HG03064 (cell line): ENCODE data around the gene TMPRSS4.

Experiments
- ATAC-seq: cut with Tn5 transposase; IDR thresholded peaks from one replicate; pipeline ENCODE4 v1.9.1; 2021; ENCODE audit warnings: low read depth; ENCODE audit not compliant: unreplicated experiment

TMPRSS4 gene, protein sequence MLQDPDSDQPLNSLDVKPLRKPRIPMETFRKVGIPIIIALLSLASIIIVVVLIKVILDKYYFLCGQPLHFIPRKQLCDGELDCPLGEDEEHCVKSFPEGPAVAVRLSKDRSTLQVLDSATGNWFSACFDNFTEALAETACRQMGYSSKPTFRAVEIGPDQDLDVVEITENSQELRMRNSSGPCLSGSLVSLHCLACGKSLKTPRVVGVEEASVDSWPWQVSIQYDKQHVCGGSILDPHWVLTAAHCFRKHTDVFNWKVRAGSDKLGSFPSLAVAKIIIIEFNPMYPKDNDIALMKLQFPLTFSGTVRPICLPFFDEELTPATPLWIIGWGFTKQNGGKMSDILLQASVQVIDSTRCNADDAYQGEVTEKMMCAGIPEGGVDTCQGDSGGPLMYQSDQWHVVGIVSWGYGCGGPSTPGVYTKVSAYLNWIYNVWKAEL

DNA sequence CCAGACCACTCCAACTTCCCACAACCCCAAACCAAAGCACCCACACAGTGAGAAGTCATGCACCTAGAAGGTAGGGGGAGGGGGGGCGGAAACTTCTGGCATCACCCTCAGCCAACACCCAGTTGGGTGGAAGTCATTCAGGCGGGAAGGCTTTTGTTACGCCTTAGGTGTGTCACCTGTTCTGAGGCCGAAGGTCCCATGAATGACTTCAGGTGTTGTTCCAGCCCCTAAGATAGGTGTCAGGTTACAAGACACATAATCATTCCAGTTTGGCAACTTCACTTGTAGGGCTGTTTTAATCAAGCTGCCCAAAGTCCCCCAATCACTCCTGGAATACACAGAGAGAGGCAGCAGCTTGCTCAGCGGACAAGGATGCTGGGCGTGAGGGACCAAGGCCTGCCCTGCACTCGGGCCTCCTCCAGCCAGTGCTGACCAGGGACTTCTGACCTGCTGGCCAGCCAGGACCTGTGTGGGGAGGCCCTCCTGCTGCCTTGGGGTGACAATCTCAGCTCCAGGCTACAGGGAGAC, at the start of gene TMPRSS4:
Gene TMPRSS4, plus strand, starts transcription at position 325 of the 528 bp plus-strand sequence. CDS start 225 bp downstream, outside the sequence.
- no peak for ATAC-seq

DNA sequence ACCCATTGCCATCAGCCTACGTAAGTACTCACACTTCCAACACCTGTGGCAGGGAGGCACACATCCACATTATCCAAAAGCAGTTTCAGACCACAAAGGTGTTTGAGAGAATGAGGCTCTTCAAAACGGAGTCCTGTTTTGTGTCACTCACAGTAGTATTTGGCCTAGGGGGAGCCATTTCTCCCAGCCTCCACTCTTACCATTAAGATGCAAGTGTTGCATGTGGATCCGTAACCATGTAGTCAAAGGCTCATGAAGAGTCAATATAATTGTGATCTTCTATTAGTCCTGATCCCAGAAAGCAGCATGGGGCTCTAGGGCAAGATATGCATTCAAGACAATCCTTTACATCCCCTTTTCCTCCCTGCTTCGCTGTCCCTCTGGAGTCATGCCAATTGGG, 49.2 kb upstream of the TMPRSS4 start:
- no peak for ATAC-seq

DNA sequence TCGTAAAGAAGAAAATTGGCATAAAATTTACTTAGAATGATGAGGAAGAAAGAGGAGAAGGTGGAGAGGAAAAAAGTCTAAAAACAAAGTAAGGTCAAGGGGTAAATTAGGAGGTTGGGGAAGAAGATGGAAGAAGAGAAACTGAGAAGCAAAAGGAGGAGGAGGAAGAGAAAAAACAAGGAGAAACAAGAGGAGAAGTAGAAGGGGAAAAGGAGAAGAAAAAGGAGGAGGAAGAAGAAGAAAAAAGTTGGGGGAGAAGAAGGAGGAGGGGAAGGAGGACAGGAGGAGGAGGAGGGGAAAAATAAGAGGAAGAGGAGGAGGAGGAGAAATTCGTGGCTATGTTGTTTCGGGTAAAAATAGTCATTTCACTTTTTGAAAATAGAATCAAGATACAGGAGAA, 48.3 kb upstream of the TMPRSS4 start:
- ATAC-seq, result no peak

DNA sequence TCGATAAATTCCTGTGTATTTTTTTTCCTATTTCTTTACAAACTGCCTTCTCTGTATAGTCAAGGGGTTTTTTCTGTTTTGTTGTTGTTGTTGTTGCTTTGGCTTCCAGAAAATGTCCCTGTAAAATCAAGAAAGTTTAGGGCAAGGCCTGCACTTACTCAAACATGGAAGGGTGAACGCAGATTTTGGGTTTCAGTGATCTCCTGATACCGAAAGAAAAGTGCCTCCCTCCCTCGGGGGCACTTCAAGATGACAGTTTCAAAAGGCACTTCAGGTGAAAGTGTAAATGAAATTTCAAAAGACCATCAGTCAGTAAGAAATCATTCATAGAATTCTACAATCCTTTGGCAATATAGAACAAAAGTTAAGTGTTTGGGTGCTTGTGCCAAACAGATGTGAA, 43.4 kb upstream of the TMPRSS4 start:
- no peak for ATAC-seq

DNA sequence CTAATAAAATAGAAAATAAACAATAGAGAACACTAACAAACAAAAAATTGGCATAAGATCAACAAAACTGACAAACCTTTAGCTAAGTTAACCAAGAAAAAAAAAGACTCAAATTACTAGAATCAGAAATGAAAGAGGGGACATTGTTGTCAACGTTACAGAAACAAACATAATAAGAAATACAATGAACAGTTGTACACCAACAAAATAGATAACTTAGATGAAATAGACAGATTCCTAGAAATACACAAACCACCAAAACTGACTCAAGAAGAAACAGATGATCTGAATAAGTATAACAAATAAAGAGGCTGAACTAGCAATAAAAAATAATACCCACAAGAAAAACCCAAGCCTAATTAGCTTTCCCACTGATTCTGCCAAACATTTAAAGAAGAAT, 34.7 kb upstream of the TMPRSS4 start:
- no peak for ATAC-seq

DNA sequence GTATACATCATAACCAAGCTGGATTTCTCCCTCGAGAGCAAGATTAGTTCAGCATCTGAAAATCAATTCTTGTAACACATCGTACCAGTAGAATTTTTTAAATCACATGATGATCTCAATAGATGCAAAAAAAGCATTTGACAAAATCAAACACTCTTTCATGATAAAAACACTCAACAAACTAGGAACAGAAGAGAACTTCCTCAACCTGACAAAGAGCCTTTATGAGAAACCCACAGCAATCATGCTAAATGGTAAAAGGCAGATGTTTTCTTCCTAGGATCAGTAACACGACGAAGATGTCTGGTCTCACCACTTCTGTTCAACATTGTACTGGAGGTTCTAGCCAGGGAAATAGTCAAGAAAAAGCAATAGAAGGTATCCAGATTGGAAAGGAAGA, 34.1 kb upstream of the TMPRSS4 start:
- ATAC-seq, result no peak

DNA sequence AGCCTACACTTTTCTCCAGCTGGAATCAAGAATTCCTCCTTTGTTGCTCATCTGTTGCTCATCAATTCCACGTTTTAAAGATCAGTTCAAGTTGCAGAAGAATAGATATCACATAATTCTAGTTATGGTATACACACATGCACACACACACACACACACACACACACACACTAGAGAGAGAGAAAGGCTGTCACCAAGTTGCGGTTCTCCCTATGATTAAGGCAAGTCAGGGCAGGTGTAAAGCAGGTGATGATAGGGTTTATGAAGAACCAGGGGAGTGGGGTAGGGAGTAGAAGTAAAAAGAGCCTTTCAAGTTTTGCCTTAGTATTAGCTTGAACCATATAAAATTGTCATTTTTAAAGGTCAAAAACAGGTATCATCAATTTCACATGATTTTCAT, 31.7 kb upstream of the TMPRSS4 start:
- ATAC-seq, result no peak

DNA sequence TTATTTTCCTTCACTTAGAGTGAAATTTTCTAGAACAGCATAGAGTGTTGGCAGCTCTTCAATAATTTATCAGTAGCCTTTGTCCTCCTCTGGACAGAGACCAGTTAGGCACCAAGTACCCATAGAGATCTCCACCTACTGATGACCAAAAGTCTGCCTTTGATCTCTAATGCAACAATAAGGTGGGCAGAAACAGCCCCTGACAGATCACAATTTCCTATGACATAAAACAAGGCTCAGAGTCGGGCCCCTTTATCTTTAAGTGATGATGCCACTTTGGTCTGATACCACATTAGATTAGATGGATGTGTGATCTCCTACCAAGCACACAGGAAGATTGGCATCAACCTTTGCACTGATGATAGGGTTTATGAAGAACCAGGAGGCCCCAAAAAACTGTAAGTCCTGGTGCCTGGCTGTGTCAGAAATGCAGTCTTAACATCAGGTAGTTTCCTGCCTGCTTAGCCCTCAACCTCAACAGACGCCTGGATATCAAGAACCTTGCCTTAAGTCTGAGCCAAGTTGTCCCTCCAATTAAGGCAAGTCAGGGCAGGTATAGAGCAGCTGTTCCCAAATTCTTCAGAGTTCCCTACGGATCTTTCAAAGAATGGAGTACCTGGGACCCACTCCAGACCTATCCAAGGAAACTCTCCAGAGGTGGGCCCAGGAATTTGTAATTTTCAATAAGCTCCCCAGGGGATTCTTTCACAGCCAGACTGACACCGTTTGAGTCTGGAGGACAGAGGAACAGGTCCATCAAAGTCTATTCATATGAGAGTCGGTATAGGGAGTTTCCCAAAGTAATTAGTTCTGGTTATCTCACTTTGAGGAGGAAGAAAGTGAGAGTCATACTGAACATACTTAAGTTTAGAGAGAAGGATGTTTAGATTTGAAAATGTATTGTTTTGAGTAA, 30.6 kb upstream of the TMPRSS4 start:
- no peak for ATAC-seq

DNA sequence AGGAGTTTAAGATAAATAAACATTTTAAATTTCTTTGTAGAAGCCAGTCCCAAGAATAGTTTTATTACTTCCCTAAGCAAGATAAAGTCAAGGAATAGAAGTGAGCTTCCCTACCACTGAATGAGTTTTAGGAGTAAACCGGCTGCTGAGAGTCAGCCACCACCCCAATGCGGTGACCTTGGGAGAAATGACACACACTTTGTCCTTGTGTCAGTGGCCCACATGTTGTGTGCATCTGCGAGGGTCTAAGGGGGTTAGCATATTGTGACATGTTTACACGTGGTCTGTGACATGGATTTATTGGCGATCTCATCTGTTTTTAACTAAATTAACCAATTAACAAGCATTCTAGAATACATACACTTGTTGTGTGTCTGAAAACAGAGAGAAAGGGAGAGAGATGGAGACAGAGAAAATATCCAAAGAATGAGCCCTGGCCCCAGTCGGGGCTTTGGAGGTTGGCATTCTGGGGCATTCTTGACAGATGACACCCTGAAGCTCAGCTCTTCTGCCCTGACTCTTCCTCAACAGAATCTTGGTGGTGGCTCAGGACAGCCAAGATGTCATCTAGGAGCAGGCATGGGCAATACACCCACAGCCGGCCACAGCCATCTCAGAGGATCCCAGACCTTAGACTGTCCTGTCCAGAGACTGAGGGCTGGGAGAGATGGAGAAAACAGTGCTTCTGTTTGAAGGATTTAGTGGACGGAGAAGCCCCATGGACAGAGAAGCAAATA, 29.7 kb upstream of the TMPRSS4 start:
- no peak for ATAC-seq

DNA sequence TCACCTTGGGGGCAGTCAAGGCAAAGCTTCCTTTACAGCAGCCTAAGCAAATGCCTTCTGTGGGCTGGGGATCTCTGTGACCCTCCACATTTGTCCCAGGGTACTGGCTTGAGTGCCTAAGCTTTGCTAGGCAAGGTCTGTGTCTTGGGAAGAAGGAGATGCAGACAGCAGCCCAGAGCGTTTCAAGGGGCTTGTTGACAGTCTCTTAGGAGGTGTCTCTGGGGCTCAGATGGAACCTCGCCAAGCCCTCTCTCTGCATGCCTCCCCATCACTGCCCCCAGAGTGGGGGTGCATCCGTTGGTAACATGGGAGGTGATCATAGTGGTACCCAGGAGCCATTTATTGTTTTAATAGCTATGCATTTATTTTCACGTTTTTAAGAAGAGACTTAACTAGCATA, 29.1 kb upstream of the TMPRSS4 start:
- no peak for ATAC-seq

DNA sequence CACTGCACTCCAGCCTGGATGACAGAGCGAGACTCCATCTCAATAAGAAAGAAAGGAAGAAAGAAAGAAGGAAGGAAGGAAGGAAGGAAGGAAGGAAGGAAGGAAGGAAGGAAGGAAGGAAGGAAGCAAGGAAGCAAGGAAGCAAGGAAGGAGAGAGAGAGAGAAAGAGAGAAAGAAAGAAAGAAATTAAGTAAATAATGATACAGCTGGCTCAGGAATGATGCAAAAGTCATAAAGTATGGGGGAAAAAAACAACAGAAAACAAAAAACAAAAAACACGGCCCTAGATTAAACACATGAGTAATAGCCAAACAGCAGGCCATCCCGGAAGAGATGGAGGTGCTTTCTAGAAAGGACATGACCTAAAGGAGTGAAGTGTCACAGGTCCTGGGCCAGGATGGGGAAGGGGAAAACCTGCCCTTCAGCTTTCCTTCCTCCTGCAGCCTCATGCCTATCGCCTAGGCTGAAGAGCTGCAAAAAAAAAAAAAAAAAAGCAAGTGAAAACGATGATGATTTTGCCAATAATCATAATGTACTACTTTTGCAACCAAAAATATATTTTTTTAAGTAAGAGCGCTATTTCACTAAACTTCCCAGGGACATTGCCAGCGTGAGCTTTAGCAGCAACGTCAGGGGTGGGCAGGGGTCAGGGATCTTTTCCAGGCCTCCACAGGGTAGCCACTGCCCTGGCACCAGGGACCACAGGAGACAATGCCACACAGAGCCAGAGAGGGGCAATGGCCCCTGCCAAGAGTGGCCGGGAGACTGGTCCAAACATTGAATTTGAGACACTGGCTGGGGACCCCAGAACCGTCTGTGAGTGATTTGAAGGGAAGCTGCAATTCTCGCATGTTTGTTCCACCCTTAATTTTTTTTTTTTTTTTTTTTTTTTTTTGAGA, 28.2 kb upstream of the TMPRSS4 start:
- no peak for ATAC-seq

DNA sequence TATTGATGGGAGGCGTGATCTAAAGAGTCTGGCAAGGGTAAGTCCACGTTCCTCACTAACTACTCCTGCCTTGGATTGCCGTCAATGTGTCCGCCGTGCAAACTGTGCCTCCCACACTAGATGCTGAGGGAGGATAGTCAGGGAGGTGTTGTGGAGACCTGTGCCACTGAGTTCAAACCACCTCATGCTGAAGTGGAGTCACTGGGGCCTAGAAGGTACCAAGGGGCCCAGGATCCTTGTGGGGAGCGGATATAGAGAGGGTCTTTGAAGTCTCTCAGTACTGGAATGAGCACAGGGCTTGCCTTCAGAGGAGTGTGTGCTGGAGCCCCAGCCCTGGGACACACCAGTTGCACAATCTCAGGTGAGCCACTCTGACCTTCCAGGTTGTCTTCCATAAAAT, 27.1 kb upstream of the TMPRSS4 start:
- no peak for ATAC-seq

DNA sequence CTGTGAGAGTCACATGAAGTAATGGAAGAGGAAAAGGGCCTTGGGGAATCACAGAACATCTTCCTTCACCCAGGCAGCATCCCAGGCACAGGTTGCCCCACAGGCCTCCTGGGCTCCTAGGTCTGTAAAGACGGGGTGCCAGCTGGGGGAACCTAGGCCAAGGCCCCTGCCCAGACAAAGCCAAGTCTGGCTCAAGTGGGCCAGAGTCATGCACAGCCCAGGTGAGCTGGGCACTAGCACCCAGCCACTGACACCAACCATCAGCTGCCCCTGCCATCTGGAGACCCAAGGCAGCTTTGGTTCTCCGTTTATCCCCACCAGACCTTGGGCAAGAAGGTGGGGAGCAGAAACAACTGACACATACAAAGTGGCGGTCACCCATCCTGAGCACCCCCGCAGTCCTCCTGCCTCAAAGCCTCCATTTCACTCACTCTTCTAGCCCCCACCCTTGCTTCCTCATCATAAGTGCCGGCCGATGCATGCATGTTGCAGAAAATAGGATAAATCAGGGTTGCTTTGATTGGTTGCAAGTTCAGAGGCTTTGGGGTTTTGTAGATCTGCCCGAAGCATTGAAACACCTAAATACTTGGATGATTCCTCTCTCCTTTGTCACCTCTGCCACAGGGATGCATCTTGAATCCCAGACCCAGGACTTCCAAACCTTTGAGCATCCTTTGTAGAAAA, 26.5 kb upstream of the TMPRSS4 start:
- ATAC-seq, result no peak

DNA sequence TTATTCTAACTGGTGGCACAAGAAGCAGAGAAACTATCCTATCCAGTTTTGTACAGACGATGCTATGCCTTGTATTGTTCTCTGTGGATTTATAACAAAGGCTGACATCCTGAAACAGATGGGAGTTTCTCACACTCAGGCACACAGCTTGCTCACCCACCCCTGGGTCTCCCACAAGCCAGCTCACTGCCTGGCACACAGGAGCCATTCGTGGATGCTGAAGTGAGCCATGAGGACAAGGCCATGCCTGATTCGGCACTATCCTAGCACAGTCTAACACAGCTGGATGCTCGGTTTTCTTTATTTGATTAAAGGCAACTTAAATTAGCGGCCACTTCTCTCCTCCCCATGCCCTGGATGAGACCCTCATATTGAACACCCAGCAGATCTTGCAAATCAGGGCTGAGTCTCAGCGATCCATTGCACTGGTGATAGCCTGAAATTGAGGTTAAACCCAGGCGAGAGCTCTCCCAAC, 25.7 kb upstream of the TMPRSS4 start:
- no peak for ATAC-seq

DNA sequence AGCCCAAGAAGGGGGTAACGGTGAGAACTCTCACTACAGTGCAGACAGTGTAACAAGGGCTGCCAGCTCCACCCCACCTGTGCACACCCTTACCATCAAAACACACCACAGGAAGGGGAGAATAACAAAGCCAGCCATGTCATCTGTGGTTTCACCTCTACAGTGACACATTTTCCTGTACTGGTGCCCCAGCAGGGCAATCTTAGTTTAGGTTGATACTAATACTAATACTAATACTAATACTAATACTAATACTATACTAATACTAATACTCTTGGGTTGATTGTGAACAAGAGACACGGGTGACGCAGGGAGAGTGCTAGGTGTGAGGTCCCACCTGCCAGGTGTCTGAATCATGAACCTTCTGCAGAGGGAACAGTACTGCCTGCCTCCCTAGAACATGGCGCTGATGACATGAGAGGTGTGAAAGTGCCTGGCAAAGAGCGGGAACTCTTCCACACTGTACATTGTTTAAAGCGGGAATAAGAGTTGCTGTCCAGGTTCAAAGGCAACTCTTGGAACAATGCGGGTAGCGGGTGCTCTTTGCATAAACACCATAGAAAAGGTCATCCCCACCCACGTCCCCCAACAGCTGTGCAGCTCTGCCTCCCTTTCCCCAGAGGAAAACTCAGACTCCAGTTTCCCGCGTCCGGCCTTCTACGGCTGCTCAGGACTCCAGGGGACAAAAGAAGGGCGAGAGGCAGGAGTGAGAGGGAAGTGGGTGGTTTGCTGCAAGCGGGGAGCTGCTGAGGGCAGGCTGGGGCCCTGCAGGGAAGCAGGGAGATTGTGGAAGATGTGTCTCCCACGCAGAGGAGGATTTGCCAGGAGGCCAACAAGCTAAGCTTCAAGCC, 25.0 kb upstream of the TMPRSS4 start:
- ATAC-seq, result no peak

DNA sequence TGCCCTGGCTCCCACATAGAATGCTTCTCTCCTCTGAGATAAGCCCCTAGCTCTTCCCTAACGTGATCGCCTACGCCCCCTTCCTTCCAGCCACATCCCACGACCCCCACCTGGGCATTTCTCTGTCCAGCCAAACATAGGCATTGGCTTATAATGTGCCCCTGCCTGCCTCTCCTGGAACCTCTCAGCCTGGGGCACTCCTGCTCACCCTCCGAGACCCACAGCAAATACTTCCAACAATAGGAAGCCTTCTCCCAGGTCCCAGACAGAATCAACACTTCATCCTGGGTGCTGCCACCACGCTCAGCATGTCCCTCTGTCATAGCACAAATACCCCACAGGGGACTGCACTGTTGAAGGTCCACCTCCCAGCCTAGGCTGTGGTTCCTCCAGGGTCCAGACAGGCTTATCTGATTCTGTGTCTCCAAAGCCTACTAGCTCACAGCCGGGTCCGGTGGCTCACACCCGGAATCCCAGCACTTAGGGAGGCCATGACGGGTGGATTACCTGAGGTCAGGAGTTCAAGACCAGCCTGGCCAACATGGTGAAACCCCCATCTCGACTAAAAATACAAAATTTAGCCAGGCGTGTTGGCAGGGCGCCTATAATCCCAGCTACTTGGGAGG, 24.2 kb upstream of the TMPRSS4 start:
- no peak for ATAC-seq
